Kidney epithelial cell (primary cell): ENCODE measurements around the gene CAPN10. TPM values are rescaled to one million over a fixed set of nuclear protein-coding genes. Genes with fewer than 3 reads are reported as not detected.

Source experiments
- DNase-seq: peaks from one replicate; pipeline ENCODE4 v3.0.0-alpha.2; 2010; ENCODE audit warnings: low read depth
- H3K27me3 ChIP-seq: 2 replicates; pipeline ENCODE4 v1.6.0; 2011; ENCODE audit warnings: low read length; ENCODE audit not compliant: control insufficient read depth, insufficient read depth
- H3K36me3 ChIP-seq: 2 replicates; pipeline ENCODE4 v1.5.1; 2011; ENCODE audit warnings: low read length; ENCODE audit not compliant: control insufficient read depth, insufficient read depth
- H3K4me3 ChIP-seq: 2 replicates; pipeline ENCODE4 v1.5.1; 2011; ENCODE audit warnings: low read depth, mild to moderate bottlenecking, control low read depth, low read length
- total RNA-seq: library from RNA; depleted of rRNA; stranded (reverse); fragments of >200 nt; gene quantifications from 2 replicates; pipeline ENCODE4 v1.2.3, GENCODE V29; 2015
- TF ChIP-seq, protein P1 (sequence below): IDR thresholded peaks from 2 replicates; pipeline ENCODE4 v1.5.1; 2011; ENCODE audit warnings: mild to moderate bottlenecking, moderate library complexity, low read length, control low read depth, inconsistent platforms; ENCODE audit not compliant: insufficient read depth, poor library complexity, severe bottlenecking

The CAPN10 gene
- total RNA-seq, 1 donor from 2014 or later = 31.5 TPM

DNA sequence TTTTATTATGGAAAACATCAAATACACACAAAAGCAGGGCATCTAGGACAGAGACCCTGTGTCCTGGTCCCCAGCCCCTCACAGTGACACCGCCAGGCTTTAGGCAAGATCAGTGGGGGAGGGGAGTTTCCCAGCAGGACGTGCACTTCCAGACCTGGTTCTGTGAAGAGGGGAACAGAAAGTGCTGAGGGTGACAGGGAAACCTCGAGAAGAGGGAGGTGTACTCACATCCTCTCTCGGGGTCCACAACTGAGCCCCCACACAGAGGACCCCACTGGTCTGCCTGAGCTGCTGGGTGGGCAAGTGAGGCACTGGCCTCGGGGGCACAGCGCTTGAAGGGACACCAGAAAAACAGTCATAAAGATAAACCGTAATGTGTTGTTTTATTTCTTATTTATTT lies 34.3 kb downstream of the CAPN10 start:
- TF ChIP-seq, protein P1, sequence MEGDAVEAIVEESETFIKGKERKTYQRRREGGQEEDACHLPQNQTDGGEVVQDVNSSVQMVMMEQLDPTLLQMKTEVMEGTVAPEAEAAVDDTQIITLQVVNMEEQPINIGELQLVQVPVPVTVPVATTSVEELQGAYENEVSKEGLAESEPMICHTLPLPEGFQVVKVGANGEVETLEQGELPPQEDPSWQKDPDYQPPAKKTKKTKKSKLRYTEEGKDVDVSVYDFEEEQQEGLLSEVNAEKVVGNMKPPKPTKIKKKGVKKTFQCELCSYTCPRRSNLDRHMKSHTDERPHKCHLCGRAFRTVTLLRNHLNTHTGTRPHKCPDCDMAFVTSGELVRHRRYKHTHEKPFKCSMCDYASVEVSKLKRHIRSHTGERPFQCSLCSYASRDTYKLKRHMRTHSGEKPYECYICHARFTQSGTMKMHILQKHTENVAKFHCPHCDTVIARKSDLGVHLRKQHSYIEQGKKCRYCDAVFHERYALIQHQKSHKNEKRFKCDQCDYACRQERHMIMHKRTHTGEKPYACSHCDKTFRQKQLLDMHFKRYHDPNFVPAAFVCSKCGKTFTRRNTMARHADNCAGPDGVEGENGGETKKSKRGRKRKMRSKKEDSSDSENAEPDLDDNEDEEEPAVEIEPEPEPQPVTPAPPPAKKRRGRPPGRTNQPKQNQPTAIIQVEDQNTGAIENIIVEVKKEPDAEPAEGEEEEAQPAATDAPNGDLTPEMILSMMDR = no peak
- peaks cover 9% of the 10 kb centered on the region for H3K27me3 ChIP-seq
- DNase-seq = no peak

GRCh38 chr2:240622060-240622411 lies 35.5 kb downstream of the CAPN10 start:
- Histone ChIP-seq H3K36me3 (no peaks in the 10 kb centered on the region), H3K27me3 (peaks cover 10% of the 10 kb centered on the region), H3K4me3 (no peak overlapping the region)
- TF ChIP-seq, protein P1 = no peak
- DNase-seq = no peak

More for the DNA sequence above, 34.3 kb downstream of the CAPN10 start:
- Histone ChIP-seq H3K36me3 (no peaks in the 10 kb centered on the region), H3K4me3 (no peak overlapping the region)

DNA sequence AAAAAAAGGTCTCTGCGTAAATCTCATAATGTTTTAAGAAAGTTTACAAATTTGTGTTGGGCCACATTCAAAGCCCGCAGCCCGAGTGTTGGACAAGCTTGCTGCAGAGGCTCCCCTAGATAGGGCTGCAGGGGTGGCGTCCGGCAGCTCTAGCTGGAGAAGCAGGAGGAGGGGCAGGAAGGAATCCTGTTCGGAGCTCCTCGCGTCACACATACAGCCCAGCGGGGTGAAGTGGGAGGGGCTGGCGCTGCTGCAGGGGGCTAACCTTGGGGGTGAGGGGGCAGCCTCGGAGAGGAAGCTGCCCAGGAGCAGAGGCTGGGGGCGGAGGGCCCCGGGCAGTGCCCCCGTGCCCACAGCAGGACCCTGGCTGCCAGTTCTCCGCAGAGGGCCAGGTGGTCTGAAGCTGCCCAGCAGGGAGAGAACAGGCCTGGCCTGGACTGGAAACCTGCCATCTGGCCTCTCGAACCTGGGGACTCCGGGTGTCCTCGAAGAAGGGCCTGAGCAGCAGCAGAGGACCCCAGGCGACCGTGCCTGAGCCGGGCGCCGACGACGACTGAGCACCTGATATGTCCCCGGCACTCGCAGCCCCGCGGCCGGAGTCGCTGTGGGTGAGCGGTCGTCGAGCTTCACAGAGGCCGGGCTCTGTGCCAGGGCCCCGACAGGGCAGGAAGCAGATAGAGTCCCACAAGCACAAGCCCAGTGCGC lies 36.1 kb downstream of the CAPN10 start:
- H3K27me3 ChIP-seq = peaks cover 11% of the 10 kb centered on the region
- DNase-seq = no peak
- TF ChIP-seq, protein P1 = no peak

DNA sequence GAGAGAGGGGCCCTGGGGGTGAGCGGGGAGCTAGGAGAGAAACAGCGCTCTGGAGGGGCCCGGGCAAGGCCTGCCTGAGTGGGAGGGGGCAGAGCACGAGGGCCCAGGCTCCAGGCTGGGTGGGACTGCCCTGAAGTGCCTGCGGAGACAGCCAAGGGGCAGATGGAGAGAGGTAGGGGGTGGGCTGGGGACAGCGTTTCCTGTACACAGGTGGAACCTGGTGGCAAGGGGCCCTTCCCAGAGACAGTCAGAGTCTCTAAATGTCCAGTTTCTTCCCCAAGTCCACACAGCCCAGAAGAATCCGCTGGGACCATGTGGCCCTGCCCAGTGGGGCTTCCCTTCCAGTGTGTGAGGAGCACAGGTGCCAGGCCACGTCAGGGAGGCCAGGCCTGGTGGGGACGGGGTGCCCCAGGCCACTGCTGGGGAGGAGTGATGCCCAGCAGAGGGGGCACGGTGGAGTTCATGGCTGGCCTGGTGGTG lies 37.0 kb downstream of the CAPN10 start:
- DNase-seq = no peak
- TF ChIP-seq, protein P1 = no peak
- H3K4me3 ChIP-seq = no peak overlapping the region
- no peaks in the 10 kb centered on the region for H3K36me3 ChIP-seq
- peaks cover 11% of the 10 kb centered on the region for H3K27me3 ChIP-seq

More for the DNA sequence above, 36.1 kb downstream of the CAPN10 start:
- Histone ChIP-seq H3K4me3 (no peak overlapping the region), H3K36me3 (no peaks in the 10 kb centered on the region)

DNA sequence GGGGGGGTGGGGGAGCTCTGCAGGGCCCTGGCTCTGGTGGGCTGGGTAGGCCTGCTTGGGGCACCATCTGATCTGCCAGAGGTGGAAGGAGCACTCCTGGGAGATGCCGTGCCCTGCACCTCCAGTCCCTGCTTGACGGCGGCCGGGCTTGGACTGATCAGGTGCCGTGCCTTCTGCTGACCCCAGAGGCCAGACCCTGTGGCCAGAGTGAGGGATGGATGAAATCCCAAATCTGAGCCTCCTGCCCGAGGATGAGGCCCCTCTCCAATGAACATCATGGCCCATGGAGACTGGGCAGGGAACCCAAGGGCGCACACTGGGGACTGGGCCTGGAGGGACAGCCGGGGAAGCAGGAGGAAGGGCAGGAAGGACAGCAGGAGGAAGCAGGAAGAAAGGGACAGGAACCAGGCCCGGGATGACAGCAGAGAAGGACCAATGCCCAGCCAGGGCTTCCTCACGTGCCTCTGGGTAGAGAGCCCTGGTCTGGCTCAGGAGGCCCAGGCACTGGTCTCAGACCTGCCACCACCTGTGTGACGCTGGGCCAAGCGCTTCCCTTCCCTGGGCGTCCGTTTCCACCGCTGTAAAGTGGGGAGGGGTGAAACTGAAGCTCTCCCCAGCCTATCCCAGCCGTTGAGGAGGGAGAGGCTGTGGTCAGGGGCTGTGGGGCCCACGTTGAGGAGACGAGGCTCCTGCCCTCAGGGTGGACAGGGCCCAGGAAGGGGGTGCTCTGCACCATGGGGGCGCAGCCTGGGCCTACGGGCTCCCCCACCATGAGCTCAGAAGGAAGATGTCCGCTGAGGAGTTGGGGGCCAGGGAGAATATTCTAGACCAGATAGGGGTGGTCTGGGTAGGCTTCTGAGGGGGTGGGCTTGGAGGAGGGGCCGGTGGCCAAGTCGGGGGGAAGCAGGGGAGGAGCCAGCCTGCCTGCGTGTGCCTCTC lies 37.7 kb downstream of the CAPN10 start:
- DNase-seq = no peak
- Histone ChIP-seq H3K27me3 (peaks cover 14% of the 10 kb centered on the region), H3K4me3 (no peak overlapping the region), H3K36me3 (no peaks in the 10 kb centered on the region)
- TF ChIP-seq, protein P1 = no peak
